Thyroid gland (tissue), 4 donors: ENCODE measurements around the gene GTF3C2.

Experiments used
- CTCF ChIP-seq, 6 experiments: fragments of 200-600 bp in 3 of 6; fragments of 450-650 bp in 3 of 6; sonication (generic) in 3 of 6; IDR thresholded peaks; one replicate each; pipeline ENCODE4 v1.5.1; 2016 to 2019; ENCODE audit warnings: antibody characterized with exemption in 6 of 6, mild to moderate bottlenecking in 2 of 6, inconsistent platforms in 1 of 6, moderate library complexity in 1 of 6
- POLR2A ChIP-seq, 2 donors: fragments of 450-650 bp; IDR thresholded peaks; one replicate each; pipeline ENCODE4 v1.6.1; 2017; ENCODE audit warnings: antibody characterized with exemption in 2 of 2, mild to moderate bottlenecking in 2 of 2, moderate library complexity in 1 of 2

DNA sequence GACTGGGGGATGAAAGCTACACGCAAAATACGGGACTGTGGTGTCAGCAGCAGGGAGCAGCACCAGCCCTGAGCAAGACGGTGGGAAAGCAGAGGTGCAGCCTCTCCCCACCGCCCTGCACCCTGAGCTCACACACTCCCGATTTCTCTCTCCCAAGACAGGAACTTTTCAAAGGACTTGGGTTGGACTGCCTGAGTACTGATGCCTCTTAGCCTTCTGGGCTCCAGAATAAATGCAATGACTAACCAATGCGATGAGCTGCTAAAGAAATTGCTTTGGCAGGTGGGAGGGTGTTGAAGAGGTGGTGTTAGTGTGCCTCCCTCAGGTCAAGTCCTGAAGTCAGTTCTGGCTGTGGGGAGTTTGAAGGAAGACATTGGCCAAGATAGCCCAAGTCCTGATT, 64.7 kb downstream of the GTF3C2 start:
- TF ChIP-seq CTCF (IDR thresholded peaks at IDR 0.05): no peak
- TF ChIP-seq POLR2A (IDR thresholded peaks at IDR 0.05): no peak
